Endothelial cell of umbilical vein (primary cell): ENCODE measurements around the gene DDB1. TPM values are rescaled to one million over a fixed set of nuclear protein-coding genes. Genes with fewer than 3 reads are reported as not detected.

ENCODE experiments used
- BruUV-seq: library from RNA; stranded (reverse); fragments of 400-500 nt; replicated peaks from 2 replicates; lab custom pipeline; 2021; lab: Mats Ljungman, UMichigan
- CTCF ChIA-PET: fragments of 300-600, 350-600 bp; sonication (Branson Sonifier 250); formaldehyde crosslinking; loops from one replicate; lab custom pipeline; 2021; ENCODE audit warnings: antibody characterized with exemption, inconsistent platforms; lab: Charles Lee
- POLR2A ChIA-PET: fragments of 300-600, 350-600 bp; sonication (Branson Sonifier 250); formaldehyde crosslinking; loops from one replicate; lab custom pipeline; 2021; ENCODE audit warnings: antibody characterized with exemption, inconsistent platforms; lab: Charles Lee
- DNase-seq: peaks from one replicate; pipeline ENCODE4 v3.0.0-alpha.2; 2011; ENCODE audit warnings: low read depth, low spot score
- FAIRE-seq: peaks from 2 replicates; lab custom pipeline; 2011; peaks lifted over from hg19 to GRCh38; lab: Jason Lieb, UNC
- H2AFZ ChIP-seq: 2 replicates; pipeline ENCODE4 v1.6.0; 2012; ENCODE audit warnings: low read depth, low read length, control low read depth, inconsistent platforms
- H3K27ac ChIP-seq: 2 replicates; pipeline ENCODE4 v1.5.1; 2011; ENCODE audit warnings: low read depth, mild to moderate bottlenecking, control low read depth, low read length, moderate library complexity; ENCODE audit not compliant: insufficient read depth
- H3K27me3 ChIP-seq, 2 experiments: 2 replicates each; pipeline versions ENCODE4 v1.6.0 to v1.6.1; 2011; ENCODE audit warnings: low read length in 2 of 2, mixed read lengths in 1 of 2; ENCODE audit not compliant: control insufficient read depth in 2 of 2, insufficient read depth in 2 of 2
- H3K36me3 ChIP-seq, 2 experiments: 2 replicates in 1 of 2; 3 replicates in 1 of 2; pipeline ENCODE4 v1.5.1; 2011; ENCODE audit warnings: low read length in 2 of 2, mild to moderate bottlenecking in 1 of 2, moderate library complexity in 1 of 2; ENCODE audit not compliant: control insufficient read depth in 2 of 2, insufficient read depth in 2 of 2; ENCODE audit errors: extremely low read depth in 1 of 2
- H3K4me1 ChIP-seq: 3 replicates; pipeline ENCODE4 v1.5.1; 2011; ENCODE audit warnings: mild to moderate bottlenecking, low read length; ENCODE audit not compliant: control insufficient read depth, insufficient read depth; ENCODE audit errors: extremely low read depth
- H3K4me2 ChIP-seq: 2 replicates; pipeline ENCODE4 v1.6.1; 2011; ENCODE audit warnings: low read length, control low read depth, mixed read lengths; ENCODE audit not compliant: insufficient read depth
- H3K4me3 ChIP-seq, 3 experiments: fragments of 200-600 bp in 1 of 3; sonication (generic), shearing (Covaris generic) in 1 of 3; replicated peaks in 1 of 3; 2 replicates each; pipeline ENCODE4 v1.5.1; 2011 to 2016; ENCODE audit warnings: control low read depth in 3 of 3, low read length in 3 of 3, mild to moderate bottlenecking in 2 of 3, inconsistent platforms in 1 of 3, low read depth in 1 of 3, moderate library complexity in 1 of 3; ENCODE audit not compliant: insufficient read depth in 1 of 3
- H3K79me2 ChIP-seq: 2 replicates; pipeline ENCODE4 v1.6.0; 2012; ENCODE audit warnings: low read length, inconsistent platforms; ENCODE audit not compliant: control insufficient read depth, insufficient read depth
- H3K9ac ChIP-seq: replicated peaks from 2 replicates; pipeline ENCODE3; 2011; ENCODE audit warnings: low read length, control low read depth; ENCODE audit not compliant: insufficient read depth; ENCODE audit errors: extremely low read depth
- H3K9me1 ChIP-seq: replicated peaks from 3 replicates; pipeline ENCODE4 v1.6.0; 2011; ENCODE audit warnings: mild to moderate bottlenecking, low read length; ENCODE audit not compliant: control insufficient read depth, insufficient read depth; ENCODE audit errors: extremely low read depth
- H3K9me3 ChIP-seq: replicated peaks from 2 replicates; pipeline ENCODE4 v1.5.1; 2012; ENCODE audit warnings: low read length, inconsistent platforms; ENCODE audit not compliant: control insufficient read depth, insufficient read depth
- H4K20me1 ChIP-seq: replicated peaks from 2 replicates; pipeline ENCODE3; 2011; ENCODE audit warnings: mild to moderate bottlenecking, low read length; ENCODE audit not compliant: control insufficient read depth, insufficient read depth; ENCODE audit errors: extremely low read depth
- EZH2 ChIP-seq: IDR thresholded peaks from 2 replicates; pipeline ENCODE4 v1.6.1; 2012; ENCODE audit warnings: borderline replicate concordance, low read depth, mild to moderate bottlenecking, moderate library complexity, low read length, inconsistent platforms; ENCODE audit not compliant: severe bottlenecking
- FOS ChIP-seq: IDR thresholded peaks from 2 replicates; pipeline ENCODE4 v1.6.1; 2011; ENCODE audit warnings: mild to moderate bottlenecking, low read length, moderate library complexity, borderline replicate concordance; ENCODE audit not compliant: insufficient read depth
- GATA2 ChIP-seq: IDR thresholded peaks from 2 replicates; pipeline ENCODE4 v1.7.0; 2011; ENCODE audit warnings: low read depth, mild to moderate bottlenecking, moderate library complexity, mixed read lengths, low read length; ENCODE audit not compliant: insufficient read length, insufficient read depth
- dilution Hi-C: fragments of 300-500 bp; cut with MboI; formaldehyde crosslinking; loops from one replicate; pipeline ENCODE4 v1.15.0; 2019; ENCODE audit warnings: low sequenced_read_pairs; ENCODE audit not compliant: extremely low pct_ligation_motif_present
- intact Hi-C: fragments of 100-400 bp; cut with micrococcal nuclease; formaldehyde crosslinking; loops from one replicate; pipeline ENCODE4 v1.10.0; 2022
- polyA plus RNA-seq, 4 experiments: library from polyadenylated mRNA; depleted of rRNA in 3 of 4; stranded (reverse) in 3 of 4; unstranded in 1 of 4; fragments of >200 nt; gene quantifications; 2 replicates each; pipeline versions ENCODE4 v1.2.1 to v1.2.3, GENCODE V29; 2011 to 2012; ENCODE audit warnings: missing spikeins in 1 of 4
- total RNA-seq: library from RNA; stranded (reverse); gene quantifications from 2 replicates; pipeline ENCODE4 v1.2.3, GENCODE V29; 2021

The DDB1 gene
- total and polyA plus RNA-seq, 2 donors (not counting 3 experiments of a cell fraction or from before 2014, with no cell fraction given): 229 to 230 TPM

DNA sequence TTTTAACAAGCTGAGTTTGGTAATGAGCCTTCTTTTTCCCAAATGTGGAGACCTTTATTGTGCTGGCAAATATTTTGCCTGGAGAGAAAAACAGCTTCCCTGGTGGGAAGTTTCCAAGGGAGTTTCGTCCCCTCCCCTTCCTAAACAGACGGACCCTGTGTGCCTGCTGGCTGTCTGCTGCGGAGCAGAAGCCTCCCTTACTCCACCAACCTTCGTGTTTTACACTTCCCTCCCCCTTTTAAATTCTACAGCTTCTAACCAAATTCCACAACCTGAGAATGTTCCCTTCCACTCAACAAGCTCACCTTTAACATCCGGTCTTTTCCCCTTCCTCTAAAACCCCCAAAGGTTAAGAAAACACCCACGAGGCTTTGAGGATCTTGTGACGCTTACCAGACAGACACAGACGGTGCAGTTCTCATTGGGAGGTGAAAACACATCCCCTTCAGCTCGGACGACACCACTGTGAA, 54.9 kb downstream of the DDB1 start:
- FAIRE-seq: no peak
- no TSS peak for BruUV-seq

DNA sequence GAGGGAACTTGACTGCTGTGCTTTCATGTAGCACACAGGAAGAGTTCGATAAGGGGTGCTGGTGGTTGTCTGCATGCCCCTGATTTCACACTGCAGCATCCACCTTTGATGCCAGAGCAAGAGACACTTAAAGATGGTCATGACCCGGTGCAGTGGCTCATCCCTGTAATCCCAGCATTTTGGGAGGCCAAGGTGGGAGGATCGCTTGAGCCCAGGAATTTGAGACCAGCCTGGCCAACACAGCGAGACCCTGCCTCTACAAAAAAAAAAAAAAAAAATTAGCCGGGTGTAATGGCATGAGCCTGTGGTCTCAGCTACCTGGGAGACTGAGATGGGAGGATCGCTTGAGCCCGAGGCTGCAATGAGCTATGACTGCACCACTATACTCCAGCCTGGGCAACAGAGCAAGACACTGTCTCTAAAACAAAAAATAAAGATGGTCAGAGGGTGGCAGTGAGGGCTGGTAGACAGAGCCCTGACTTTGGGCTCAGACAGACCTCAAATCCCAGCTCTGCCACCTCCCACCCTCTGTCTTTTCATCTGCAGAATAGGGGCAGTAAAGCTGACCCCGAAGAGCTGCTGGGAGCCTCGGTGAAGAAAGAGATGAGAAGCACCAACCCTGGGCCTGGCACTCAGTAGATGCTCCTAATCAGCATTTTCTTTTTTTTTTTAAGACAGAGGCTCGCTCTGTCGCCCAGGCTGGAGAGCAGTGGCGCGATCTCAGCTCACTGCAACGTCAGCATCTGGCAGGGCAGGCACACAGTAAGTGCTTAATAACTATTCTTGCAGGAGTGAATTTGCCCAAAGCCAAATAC, 55.5 kb downstream of the DDB1 start:
- BruUV-seq: no TSS peak
- H3K27me3 ChIP-seq: peaks cover 0 to 1% of the 10 kb centered on the region in 2 experiments
- no peaks in the 10 kb centered on the region for H4K20me1 ChIP-seq
- POLR2A ChIA-PET: no interaction called here
- peak; percentile 28 for FAIRE-seq
- no peaks in the 10 kb centered on the region for H3K36me3 ChIP-seq
- H3K9me3 ChIP-seq: no peaks in the 10 kb centered on the region
- no peak overlapping the region for H3K4me2 ChIP-seq
- TF ChIP-seq FOS: no peak
- TF ChIP-seq GATA2: no peak
- no peak overlapping the region for H2AFZ ChIP-seq
- H3K9ac ChIP-seq: no peak overlapping the region
- H3K4me1 ChIP-seq: no peaks in the 10 kb centered on the region
- no peaks in the 10 kb centered on the region for H3K9me1 ChIP-seq
- CTCF ChIA-PET: interaction anchor here (0.8 to 1.1 kb wide), 2 partner anchors 16 to 18 kb away, joined by 3 read pairs; no protein-coding TSS in a partner anchor
- DNase-seq: no peak
- intact Hi-C loops: no loop called here
- H3K79me2 ChIP-seq: no peaks in the 10 kb centered on the region
- no peak overlapping the region for H3K27ac ChIP-seq
- no peak overlapping the region for H3K4me3 ChIP-seq
- dilution Hi-C loops: no loop called here

More for the DNA sequence above, 54.9 kb downstream of the DDB1 start:
- Histone ChIP-seq H3K79me2 (no peaks in the 10 kb centered on the region), H3K36me3 (no peaks in the 10 kb centered on the region), H4K20me1 (no peaks in the 10 kb centered on the region), H3K4me2 (no peak overlapping the region), H3K27ac (no peak overlapping the region), H3K9me3 (no peaks in the 10 kb centered on the region), H3K9ac (no peak overlapping the region), H3K4me3 (no peak overlapping the region), H3K9me1 (no peaks in the 10 kb centered on the region), H3K4me1 (no peaks in the 10 kb centered on the region), H3K27me3 (peaks cover 0 to 3% of the 10 kb centered on the region in 2 experiments), H2AFZ (no peak overlapping the region)
- dilution Hi-C loops: no loop called here
- no peak for TF ChIP-seq EZH2
- POLR2A ChIA-PET: no interaction called here
- DNase-seq: no peak
- CTCF ChIA-PET: interaction anchor here (0.8 to 1.1 kb wide), 2 partner anchors 16 to 19 kb away, joined by 3 read pairs; no protein-coding TSS in a partner anchor
- intact Hi-C loops: no loop called here
